Measurements from ENCODE around the gene TEX2.
A peak's percentile ranks its signal among the peaks of the same experiment; 100 is the strongest.

The TEX2 gene, protein sequence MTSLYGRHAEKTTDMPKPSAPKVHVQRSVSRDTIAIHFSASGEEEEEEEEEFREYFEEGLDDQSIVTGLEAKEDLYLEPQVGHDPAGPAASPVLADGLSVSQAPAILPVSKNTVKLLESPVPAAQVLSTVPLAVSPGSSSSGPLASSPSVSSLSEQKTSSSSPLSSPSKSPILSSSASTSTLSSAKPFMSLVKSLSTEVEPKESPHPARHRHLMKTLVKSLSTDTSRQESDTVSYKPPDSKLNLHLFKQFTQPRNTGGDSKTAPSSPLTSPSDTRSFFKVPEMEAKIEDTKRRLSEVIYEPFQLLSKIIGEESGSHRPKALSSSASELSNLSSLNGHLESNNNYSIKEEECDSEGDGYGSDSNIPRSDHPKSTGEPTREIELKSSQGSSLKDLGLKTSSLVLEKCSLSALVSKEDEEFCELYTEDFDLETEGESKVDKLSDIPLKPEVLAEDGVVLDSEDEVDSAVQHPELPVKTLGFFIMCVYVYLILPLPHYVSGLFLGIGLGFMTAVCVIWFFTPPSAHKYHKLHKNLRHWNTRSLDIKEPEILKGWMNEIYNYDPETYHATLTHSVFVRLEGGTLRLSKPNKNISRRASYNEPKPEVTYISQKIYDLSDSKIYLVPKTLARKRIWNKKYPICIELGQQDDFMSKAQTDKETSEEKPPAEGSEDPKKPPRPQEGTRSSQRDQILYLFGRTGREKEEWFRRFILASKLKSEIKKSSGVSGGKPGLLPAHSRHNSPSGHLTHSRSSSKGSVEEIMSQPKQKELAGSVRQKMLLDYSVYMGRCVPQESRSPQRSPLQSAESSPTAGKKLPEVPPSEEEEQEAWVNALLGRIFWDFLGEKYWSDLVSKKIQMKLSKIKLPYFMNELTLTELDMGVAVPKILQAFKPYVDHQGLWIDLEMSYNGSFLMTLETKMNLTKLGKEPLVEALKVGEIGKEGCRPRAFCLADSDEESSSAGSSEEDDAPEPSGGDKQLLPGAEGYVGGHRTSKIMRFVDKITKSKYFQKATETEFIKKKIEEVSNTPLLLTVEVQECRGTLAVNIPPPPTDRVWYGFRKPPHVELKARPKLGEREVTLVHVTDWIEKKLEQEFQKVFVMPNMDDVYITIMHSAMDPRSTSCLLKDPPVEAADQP

GRCh38 chr17:64263000-64263766, at the start of gene TEX2:
TSS of gene TEX2 (minus strand) at chr17:64263260. CDS start at chr17:64214217, 49,043 bp downstream.
- peak; percentile 80 for DNase-seq (ENCODE audit: low read depth)

DNA sequence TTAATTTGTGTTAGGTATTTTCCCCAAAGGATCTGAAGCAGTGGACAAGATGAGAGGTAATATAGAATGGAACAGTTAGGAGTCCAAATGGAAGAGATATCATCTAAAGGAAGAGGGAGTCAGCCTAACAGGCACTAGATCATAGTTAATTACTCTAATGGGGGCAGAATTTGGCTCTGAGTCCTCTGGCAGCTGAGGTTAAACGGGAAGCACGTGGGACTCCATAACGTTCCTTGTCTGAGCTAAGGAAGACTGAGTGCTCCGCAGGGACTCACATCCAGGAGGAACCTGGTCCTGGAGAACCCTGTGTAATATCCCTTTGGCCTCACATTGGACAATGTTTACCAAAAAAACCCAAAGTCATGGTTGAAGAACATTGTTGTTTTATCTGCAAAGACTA, 46.6 kb upstream of the TEX2 start:
- DNase-seq (ENCODE audit: low read depth) = no peak

GRCh38 chr17:64309021-64309420, 46.0 kb upstream of the TEX2 start:
- no peak for DNase-seq (ENCODE audit: low read depth)

- peak; percentile 63 for DNase-seq (ENCODE audit: low read depth)
Observed at GRCh38 chr17:64306850-64307463, 43.9 kb upstream of the TEX2 start.

GRCh38 chr17:64304551-64304950, 41.5 kb upstream of the TEX2 start:
- DNase-seq (ENCODE audit: low read depth) = no peak

DNA sequence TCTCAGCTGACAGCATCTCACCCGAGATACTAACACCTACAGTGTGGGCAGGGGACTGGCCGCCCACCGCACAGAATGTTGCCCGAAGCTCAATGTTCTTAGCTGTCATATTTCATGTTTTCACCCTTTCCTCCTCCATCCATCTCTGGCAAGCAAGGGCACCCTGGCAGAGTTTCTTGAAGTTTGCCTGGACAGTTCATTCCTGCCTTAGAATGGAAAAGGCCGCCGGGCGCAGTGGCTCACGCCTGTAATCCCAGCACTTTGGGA, 37.6 kb upstream of the TEX2 start:
- DNase-seq (ENCODE audit: low read depth) = no peak

- DNase-seq (ENCODE audit: low read depth) = no peak
Observed at GRCh38 chr17:64297467-64298088, 34.5 kb upstream of the TEX2 start.

- no peak for DNase-seq (ENCODE audit: low read depth)
Observed at GRCh38 chr17:64296246-64296645, 33.2 kb upstream of the TEX2 start.

DNA sequence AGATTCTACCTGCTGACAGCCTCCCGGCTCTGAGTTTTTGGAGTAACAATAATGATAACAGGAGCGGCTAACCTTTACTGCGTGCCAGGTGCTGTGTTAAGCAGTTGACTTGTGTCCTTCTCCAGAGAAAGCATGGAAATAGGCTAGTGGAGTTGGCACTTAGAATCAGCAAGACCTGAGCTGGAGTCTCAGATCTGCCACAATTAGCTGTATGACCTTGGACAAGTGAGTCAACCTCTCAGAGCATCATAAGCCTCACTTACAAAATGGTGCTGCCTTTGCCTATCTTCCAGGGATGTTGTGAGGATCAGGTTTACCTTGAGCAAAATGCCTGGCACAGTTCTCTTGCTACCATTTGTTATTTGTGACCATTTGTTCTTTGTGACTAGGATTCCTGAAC, 32.1 kb upstream of the TEX2 start:
- DNase-seq (ENCODE audit: low read depth) = no peak

GRCh38 chr17:64291268-64291851, 28.3 kb upstream of the TEX2 start:
- no peak for DNase-seq (ENCODE audit: low read depth)

DNA sequence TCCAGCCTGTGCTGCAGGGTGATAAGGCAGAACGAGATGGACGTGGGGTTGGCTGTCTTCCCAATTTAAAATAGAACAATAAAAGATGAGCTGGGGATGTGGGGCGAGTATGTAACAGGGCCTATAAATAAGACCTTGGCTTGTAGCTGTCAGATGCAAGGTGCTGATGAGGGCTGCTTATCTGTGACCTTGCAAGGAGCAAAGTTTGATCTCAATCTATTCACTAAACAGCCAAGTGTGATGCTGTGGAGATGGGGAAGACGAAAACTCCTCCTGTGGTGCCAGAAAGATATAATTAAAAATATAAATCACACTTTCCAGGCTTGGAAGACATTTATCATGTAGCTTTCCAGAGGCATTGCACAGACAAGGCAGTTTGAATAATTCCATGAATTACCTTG, 26.7 kb upstream of the TEX2 start:
- no peak for DNase-seq (ENCODE audit: low read depth)

- no peak for DNase-seq (ENCODE audit: low read depth)
Observed at GRCh38 chr17:64282753-64283080, 19.7 kb upstream of the TEX2 start.

DNA sequence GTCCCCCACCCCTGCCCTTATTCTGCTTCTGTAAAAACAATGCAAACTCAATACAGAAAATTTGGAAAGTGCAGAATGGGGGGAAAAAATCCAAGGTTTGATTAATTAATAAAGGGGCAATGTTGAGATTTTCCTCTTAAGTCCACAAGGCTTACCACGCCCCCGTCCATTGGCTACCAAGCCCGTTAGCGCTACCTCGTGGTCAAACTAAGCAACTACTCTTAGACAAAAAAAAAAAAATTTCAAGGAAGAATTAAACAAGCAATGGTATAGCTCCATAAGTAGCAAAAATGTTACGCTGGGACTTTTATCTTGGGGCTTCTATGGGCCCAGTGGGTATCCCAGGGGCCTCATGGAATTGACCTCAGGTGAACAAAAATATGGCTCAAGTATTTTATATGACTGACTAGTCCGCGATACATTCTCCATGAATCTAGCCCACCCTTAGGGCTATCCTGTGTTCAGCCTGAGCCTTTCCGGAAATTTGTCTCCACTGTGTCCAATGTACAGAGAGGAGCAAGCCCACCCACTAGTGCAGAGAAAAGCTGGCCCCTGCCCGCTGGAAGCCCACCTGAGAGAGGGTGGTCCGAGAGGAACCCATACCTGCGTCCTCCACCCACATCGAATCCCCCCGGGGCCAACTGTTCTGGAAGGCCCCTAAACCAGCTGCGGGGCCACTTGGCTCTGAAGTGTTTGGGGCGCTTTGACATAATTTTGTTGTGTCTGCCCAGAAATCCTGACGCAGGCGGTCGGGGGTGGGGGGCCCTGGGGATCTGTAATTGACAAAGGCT, 19.1 kb upstream of the TEX2 start:
- no peak for DNase-seq (ENCODE audit: low read depth)

- DNase-seq (ENCODE audit: low read depth) = no peak
Observed at GRCh38 chr17:64278614-64279013, 15.6 kb upstream of the TEX2 start.

- no peak for DNase-seq (ENCODE audit: low read depth)
Observed at GRCh38 chr17:64277831-64278562, 14.9 kb upstream of the TEX2 start.

- DNase-seq (ENCODE audit: low read depth) = no peak
Observed at GRCh38 chr17:64276961-64277505, 14.0 kb upstream of the TEX2 start.

DNA sequence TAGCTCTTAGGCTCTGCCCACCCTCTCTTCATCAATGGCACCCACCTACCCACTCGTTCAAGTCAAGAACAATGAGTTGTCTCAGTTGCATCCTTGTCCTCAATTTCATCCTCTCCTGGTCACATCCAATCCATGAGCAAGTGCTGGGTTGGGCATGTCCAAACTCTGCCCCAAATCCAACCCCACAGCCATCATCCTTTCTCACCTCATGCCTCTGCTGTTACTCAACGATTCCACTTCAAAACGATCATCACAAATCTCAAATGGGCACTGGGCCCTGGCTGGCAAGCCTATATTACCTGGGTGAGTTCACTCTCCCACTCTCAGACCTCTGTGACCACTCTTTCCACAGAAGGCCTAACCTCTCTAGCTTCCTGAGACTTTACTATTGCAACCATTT, 12.0 kb upstream of the TEX2 start:
- no peak for DNase-seq (ENCODE audit: low read depth)

GRCh38 chr17:64273006-64273405, 9.9 kb upstream of the TEX2 start:
- no peak for DNase-seq (ENCODE audit: low read depth)

DNA sequence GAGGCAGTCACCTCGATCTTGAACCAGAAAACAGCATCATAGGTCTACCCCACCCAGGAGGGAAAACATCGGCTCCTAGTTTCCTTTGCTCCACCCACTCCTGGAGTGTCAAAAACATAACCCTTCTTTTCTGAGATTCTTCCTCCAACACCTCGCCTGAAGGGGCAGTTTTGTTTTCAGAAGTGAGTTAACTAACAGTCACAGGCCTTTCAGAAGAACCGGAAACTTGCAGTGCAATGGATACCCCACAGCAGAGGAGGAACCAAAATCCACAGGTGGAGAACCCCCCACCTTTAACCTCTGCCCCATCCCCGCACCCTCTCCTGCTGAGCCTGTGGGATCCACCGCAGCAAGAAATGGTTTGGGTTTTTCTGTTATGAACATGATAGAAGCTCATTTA, 7.8 kb upstream of the TEX2 start:
- no peak for DNase-seq (ENCODE audit: low read depth)

Data from activated gamma-delta T cell treated with anti-CD3 and anti-CD28 coated beads, Interleukin-2, amount 50 U/mL, for 16 hours (primary cell).